CD4-positive, alpha-beta T cell treated with Interleukin-6 for 4 hours (primary cell): ENCODE data around the gene RCE1.
A peak's percentile ranks its signal among the peaks of the same experiment; 100 is the strongest.
"Not testable (repeated sequence)": the region's sequence is repeated elsewhere in the genome, so short reads cannot be mapped to it uniquely, and the experiment has no call there.

Source experiments
- DNase-seq: peaks from one replicate; pipeline ENCODE4 v3.0.0-alpha.2; 2020; ENCODE audit warnings: mixed read lengths

The RCE1 gene, protein sequence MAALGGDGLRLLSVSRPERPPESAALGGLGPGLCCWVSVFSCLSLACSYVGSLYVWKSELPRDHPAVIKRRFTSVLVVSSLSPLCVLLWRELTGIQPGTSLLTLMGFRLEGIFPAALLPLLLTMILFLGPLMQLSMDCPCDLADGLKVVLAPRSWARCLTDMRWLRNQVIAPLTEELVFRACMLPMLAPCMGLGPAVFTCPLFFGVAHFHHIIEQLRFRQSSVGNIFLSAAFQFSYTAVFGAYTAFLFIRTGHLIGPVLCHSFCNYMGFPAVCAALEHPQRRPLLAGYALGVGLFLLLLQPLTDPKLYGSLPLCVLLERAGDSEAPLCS

DNA sequence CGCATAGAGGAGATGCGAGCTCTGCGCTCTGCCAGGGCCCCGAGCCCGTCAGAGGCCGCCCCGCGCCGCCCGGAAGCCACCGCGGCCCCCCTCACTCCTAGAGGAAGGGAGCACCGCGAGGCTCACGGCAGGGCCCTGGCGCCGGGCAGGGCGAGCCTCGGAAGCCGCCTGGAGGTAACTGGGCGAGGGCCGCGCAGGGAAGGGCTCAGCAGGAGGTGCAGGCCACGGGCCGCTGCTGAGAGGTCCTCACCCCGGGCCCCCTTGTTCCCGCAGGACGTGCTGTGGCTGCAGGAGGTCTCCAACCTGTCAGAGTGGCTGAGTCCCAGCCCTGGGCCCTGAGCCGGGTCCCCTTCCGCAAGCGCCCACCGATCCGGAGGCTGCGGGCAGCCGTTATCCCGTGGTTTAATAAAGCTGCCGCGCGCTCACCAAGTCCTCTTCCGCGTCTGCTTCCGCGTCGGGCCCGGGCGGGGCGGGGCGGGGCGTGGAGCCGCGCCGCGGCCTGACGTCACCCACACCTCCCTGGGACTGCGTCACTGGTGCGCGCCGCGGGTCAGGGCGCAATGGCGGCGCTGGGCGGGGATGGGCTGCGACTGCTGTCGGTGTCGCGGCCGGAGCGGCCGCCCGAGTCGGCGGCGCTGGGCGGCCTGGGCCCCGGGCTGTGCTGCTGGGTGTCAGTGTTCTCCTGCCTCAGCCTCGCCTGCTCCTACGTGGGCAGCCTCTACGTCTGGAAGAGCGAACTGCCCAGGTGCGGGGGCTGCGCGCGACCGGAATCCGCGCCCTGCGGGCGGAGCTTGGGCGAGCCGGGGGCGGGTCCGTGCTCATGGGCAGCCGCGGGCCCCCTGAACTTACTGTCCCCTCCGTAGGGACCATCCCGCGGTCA, at the start of gene RCE1:
RCE1 (plus strand) TSS at position 546 of the 880 bp plus-strand sequence; CDS start at position 561, 15 bp downstream.
- DNase-seq = peak; percentile 92

GRCh38 chr11:66799815-66800214, 43.4 kb upstream of the RCE1 start:
- DNase-seq = not testable (repeated sequence)

GRCh38 chr11:66800720-66801428, 42.4 kb upstream of the RCE1 start:
- no peak for DNase-seq

DNA sequence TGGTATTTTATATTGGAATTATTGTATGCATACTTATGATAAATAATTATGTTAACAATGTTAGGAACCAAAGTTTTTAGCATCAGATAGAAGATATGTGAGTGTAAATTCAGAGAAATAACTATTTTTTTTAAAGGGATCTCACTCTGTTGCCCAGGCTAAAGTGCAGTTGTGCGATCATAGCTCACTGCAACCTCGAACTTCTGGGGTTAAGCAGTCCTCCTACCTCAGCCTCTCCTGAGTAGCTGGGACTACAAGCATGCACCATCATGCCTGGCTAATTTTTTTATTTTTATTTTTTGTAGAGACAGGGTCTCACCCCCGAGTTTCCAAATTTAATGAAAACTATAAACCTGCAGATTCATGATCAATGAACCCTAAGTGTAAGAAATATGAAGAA, 33.6 kb upstream of the RCE1 start:
- no peak for DNase-seq

- no peak for DNase-seq
Observed at GRCh38 chr11:66810576-66811185, 32.6 kb upstream of the RCE1 start.

GRCh38 chr11:66814678-66815077, 28.6 kb upstream of the RCE1 start:
- DNase-seq = no peak

DNA sequence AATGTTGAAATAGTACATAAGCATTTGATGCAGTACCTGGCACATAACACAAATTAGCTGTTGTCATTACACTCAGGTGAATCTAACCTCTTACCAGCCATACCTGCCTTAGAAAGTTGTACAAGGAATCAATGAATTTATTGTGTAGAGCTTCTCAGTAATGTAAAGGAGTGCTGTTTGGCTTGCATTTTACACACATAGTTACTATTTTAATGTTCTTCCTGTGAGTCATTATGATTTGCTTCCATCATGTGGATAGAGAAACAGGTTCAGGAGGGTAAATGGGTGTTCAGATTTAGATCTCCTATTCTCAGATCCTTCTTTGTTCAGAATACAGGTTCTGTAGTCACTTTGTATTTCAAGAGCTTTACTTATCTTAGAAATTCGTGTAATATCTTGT, 27.6 kb upstream of the RCE1 start:
- no peak for DNase-seq

DNA sequence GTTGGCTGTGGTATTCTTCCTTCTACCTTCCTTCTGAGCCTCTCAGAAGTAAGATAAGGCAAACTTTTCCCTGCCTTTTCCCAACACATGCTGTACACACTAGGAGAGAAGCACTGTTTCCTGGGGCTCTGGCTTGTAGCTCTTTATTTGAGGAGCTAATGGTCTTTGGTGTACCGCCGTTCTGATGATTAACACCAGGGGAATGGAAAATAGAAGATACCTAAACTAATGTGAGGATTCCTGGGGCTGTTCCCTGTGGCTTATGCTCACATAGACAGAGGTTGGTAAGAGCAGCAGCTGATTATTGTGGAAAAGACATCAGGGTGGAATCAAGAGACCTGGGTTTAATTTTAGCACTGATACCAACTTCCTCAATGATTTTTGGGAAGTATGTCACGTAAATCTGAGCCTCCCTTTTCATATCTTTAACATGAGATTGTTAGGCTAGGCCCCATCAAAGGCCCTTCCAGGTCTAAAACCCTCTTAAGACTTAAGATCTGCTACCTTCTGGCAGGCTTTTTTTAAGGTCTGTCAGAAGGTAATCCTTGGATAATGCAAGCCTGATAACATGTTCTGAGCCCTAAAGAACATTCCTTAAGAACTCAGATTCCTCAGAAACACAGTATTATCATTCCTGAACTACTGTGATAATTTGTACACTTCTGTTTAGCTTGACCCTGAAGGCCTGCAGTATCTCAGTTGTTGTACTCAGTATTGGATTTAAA, 24.8 kb upstream of the RCE1 start:
- no peak for DNase-seq

- DNase-seq = no peak
Observed at GRCh38 chr11:66820381-66820780, 22.9 kb upstream of the RCE1 start.

DNA sequence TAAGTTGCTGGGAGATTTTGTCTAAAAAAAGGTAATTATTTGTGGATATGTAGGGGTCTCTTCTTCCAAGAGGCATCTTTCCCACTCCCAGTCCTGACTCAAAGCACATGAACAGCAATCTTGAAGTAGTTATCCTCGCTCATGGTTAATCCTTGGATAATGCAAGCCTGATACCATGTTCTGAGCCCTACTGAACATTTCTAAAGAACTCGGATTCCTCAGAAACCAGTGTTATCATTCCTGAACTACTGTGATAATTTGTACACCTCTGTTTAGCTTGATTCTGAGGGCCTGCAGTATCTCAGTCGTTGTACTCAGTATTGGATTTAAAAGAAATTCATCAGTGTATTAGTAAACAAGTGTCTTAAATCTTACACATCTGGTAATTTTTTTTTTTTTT, 22.3 kb upstream of the RCE1 start:
- DNase-seq = no peak

DNA sequence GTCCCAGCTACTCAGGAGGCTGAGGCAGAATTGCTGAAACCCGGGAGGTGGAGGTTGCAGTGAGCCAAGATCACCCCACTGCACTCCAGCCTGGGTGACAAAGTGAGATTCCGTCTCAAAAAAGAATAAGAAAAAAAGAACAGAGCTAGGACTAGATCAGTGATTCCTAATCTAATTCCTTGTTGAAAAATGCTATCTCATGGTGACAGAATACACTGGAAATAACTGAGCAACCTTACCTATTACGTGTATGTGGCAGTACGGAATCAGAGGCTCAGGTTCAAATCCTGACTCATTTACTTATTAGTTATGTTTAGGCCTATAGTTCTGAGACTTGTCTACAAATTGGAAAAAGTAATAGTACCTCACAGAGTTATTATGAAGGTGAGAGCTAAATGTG, 19.5 kb upstream of the RCE1 start:
- DNase-seq = no peak

DNA sequence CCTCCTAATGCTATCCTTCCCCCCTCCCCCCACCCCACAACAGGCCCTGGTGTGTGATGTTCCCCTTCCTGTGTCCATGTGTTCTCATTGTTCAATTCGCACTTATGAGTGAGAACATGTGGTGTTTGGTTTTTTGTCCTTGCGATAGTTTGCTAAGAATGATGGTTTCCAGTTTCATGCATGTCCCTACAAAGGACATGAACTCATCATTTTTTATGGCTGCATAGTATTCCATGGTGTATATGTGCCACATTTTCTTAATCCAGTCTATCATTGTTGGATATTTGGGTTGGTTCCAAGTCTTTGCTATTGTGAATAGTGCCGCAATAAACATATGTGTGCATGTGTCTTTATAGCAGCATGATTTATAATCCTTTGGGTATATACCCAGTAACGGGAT, 18.7 kb upstream of the RCE1 start:
- not testable (repeated sequence) for DNase-seq

GRCh38 chr11:66834539-66834845, 8.7 kb upstream of the RCE1 start:
- no peak for DNase-seq

GRCh38 chr11:66834943-66835342, 8.3 kb upstream of the RCE1 start:
- DNase-seq = no peak

DNA sequence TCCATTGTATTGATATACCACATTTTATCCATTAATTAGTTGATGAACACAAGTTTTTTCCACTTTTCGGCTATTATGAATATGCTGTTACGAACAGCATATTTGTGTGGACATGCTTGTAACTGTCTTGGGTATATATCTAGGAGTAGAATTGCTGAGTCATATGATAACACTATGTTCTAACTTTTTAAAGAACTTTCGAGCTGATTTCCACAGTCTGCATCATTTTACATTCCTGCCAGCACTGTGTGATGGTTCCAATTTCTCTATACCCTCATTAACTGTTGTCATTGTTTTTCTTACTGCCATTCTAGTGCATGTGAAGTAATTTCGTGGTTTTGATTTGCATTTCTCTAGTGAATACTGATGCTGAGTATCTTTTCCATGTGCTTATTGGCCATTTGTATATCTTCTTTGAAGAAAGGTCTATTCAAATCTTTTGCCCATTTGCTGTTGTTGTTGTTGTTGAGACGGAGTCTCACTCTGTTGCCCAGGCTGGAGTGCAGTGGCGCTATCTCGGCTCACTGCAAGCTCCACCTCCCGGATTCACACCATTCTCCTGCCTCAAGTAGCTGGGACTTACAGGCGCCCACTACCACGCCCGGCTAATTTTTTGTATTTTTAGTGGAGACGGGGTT, 7.4 kb upstream of the RCE1 start:
- no peak for DNase-seq

DNA sequence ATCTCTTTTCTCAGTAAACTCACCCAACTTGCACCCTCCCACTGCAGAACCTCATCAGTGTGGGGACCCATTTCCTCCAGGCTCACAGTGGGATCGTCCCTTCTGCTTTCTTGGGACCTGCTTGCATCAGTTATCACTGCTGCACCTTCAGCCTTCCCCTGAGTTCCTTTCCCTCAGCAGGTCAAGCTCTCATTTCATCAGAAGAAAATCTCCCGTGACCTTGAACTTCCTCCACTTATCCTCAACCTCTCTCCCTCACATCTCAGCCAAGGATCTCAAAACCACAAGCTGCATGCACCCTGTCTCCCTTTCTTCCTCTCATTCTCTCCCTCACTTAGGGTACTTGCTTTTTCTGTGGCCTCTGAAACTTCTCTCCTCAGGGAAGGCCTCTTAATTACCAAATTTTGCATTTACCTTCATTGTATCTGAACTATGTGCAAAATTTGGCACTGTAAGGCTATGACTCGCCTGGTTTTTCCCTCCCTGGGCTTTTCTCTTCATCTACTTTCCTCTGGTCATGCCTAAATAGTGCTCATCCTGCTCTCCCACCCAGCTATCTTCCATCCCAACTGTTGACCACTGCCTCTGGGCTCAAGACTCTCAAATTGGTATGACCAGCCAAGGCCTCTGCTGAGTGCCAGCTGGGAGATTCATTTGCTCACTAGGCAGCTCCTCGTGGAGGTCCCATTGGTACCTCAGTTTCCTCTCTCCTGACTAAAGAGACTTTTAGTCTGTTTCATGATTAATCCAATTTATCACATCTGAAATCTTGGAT, 2.7 kb upstream of the RCE1 start:
- no peak for DNase-seq

DNA sequence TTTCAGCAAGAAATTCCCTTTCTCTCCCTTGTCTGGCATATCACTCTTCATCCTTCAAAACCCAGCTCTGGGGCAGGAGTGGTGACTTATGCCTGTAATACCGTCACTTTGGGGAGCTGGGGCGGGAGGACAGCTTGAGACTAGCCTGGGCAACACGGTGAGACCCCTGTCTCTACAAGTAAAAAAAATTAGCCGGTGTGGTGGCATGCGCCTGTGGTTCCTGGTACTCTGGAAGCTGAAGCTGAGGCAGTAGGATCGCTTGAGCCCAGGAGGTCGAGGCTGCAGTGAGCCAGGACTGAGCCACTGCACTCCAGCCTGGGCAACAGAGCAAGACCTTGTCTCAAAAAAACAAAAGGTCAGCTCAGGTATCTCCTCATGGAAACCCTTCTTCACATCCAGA, 1.4 kb upstream of the RCE1 start:
- DNase-seq = no peak

- no peak for DNase-seq
Observed at GRCh38 chr11:66842501-66842895, 743 bp upstream of the RCE1 start.

GRCh38 chr11:66843776-66844495, 695 bp downstream of the RCE1 start:
- DNase-seq = no peak

DNA sequence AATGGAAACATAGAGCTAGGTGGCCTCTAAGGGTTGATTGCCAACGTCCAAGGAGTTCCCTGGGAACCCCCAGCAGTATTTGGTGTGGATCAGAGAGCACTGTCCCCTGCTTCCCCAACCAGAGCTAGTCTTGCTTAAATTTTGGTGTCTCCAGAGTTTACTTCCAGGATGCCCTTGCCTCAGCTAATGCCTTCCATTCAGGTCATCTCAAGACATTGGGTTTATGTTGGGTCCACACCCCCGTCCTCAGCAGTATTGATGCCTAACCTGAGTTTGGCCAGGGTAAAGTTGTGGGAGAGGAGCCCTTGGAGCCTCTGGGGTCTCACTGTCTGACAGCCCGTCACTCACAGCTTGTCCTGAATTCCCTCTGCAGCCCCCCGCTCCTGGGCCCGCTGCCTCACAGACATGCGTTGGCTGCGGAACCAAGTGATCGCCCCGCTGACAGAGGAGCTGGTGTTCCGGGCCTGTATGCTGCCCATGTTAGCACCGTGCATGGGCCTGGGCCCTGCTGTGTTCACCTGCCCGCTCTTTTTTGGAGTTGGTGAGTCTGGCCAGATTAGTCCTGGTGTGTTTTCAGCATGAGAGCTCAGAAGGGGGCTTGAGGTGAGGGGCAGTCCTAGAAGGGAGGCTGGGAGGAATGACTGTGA, 1.4 kb downstream of the RCE1 start:
- no peak for DNase-seq
